ENCODE measurements around the gene TRAF3. TPM values are rescaled to one million over a fixed set of nuclear protein-coding genes. Genes with fewer than 3 reads are reported as not detected.

Gene TRAF3
- total RNA-seq, 1 donor from 2014 or later, result 26.3 TPM

- no peaks in the 10 kb centered on the region for H3K9me3 Mint-ChIP-seq (ENCODE audit: low read depth)
- no peak for TF ChIP-seq CTCF (IDR thresholded peaks at IDR 0.05; ENCODE audit: unreplicated experiment)
- peaks cover 28% of the 10 kb centered on the region for H3K36me3 Mint-ChIP-seq (ENCODE audit: insufficient read depth)
- no peak for DNase-seq (ENCODE audit: low spot score, unreplicated experiment)
- no peaks in the 10 kb centered on the region for H3K4me1 Mint-ChIP-seq (ENCODE audit: low read depth)
- no peak overlapping the region for H3K27ac Mint-ChIP-seq
- no peak overlapping the region for H3K4me3 Mint-ChIP-seq (ENCODE audit: low read depth)
- H3K27me3 Mint-ChIP-seq, result no peaks in the 10 kb centered on the region
These were observed 160.3 kb downstream of the TRAF3 start for GRCh38 chr14:102937331-102938175.

- Mint-ChIP-seq H3K4me3 (ENCODE audit: low read depth) (no peak overlapping the region), H3K27ac (no peak overlapping the region), H3K9me3 (ENCODE audit: low read depth) (no peaks in the 10 kb centered on the region), H3K36me3 (ENCODE audit: insufficient read depth) (peaks cover 30% of the 10 kb centered on the region), H3K4me1 (ENCODE audit: low read depth) (no peaks in the 10 kb centered on the region), H3K27me3 (no peaks in the 10 kb centered on the region)
- DNase-seq (ENCODE audit: low spot score, unreplicated experiment), result no peak
- no peak for TF ChIP-seq CTCF (IDR thresholded peaks at IDR 0.05; ENCODE audit: unreplicated experiment)
These were observed 160.9 kb downstream of the TRAF3 start for GRCh38 chr14:102938191-102938590.

GRCh38 chr14:102939329-102939728 is 162.1 kb downstream of the TRAF3 start:
- TF ChIP-seq CTCF (IDR thresholded peaks at IDR 0.05; ENCODE audit: unreplicated experiment), result no peak
- peaks cover 31% of the 10 kb centered on the region for H3K36me3 Mint-ChIP-seq (ENCODE audit: insufficient read depth)
- H3K27ac Mint-ChIP-seq, result no peak overlapping the region
- DNase-seq (ENCODE audit: low spot score, unreplicated experiment), result no peak
- no peak overlapping the region for H3K4me3 Mint-ChIP-seq (ENCODE audit: low read depth)
- no peaks in the 10 kb centered on the region for H3K27me3 Mint-ChIP-seq
- H3K4me1 Mint-ChIP-seq (ENCODE audit: low read depth), result no peaks in the 10 kb centered on the region
- no peaks in the 10 kb centered on the region for H3K9me3 Mint-ChIP-seq (ENCODE audit: low read depth)

GRCh38 chr14:102939820-102940561 is 162.7 kb downstream of the TRAF3 start:
- TF ChIP-seq CTCF (IDR thresholded peaks at IDR 0.05; ENCODE audit: unreplicated experiment), result no peak
- Mint-ChIP-seq H3K27me3 (no peaks in the 10 kb centered on the region), H3K4me1 (ENCODE audit: low read depth) (no peaks in the 10 kb centered on the region), H3K4me3 (ENCODE audit: low read depth) (no peak overlapping the region), H3K36me3 (ENCODE audit: insufficient read depth) (peaks cover 28% of the 10 kb centered on the region), H3K27ac (no peak overlapping the region), H3K9me3 (ENCODE audit: low read depth) (no peaks in the 10 kb centered on the region)
- no peak for DNase-seq (ENCODE audit: low spot score, unreplicated experiment)

GRCh38 chr14:102940729-102941362 is 163.6 kb downstream of the TRAF3 start:
- no peaks in the 10 kb centered on the region for H3K9me3 Mint-ChIP-seq (ENCODE audit: low read depth)
- H3K36me3 Mint-ChIP-seq (ENCODE audit: insufficient read depth), result peaks cover 27% of the 10 kb centered on the region
- no peak overlapping the region for H3K4me3 Mint-ChIP-seq (ENCODE audit: low read depth)
- TF ChIP-seq CTCF (IDR thresholded peaks at IDR 0.05; ENCODE audit: unreplicated experiment), result no peak
- no peaks in the 10 kb centered on the region for H3K27me3 Mint-ChIP-seq
- no peak overlapping the region for H3K27ac Mint-ChIP-seq
- no peak for DNase-seq (ENCODE audit: low spot score, unreplicated experiment)
- H3K4me1 Mint-ChIP-seq (ENCODE audit: low read depth), result no peaks in the 10 kb centered on the region
